ENCODE data around the gene TMEM167B.

DNA sequence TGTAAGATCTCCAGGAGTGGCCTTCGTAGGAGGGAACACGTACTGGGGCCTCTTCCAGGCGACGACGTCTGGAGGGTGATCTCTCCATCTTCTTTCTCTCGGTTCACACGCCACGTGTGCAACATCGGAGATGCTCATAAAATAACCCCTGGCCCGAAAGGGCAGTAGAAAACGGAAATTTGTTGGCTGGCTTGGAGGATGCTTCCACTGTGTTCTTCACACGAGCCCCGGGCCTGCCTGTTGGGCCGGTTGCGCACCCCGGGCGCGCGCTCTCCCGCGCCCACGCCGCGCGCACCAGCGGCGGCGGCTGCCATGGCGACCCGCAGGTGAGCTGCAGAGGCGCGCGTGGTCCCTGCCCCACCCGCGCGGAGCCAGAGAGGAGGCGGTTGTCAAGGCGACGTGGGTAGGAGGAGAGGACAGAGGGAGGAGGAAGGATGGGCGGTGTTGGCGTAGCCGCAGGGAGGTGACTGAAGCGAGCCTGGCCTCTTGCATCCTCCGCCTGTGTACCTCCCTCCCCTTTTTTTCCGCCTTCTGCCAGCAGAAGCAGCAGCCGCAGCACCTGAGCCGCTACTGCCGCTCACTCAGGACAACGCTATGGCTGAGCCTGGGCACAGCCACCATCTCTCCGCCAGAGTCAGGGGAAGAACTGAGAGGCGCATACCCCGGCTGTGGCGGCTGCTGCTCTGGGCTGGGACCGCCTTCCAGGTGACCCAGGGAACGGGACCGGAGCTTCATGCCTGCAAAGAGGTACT is 23.2 kb downstream of the TMEM167B start, which contains the start of gene ELAPOR1:
- TF ChIP-seq POLR2A (IDR thresholded peaks at IDR 0.05; ENCODE audit: extremely low read depth, insufficient read length) (no peak), MAX (IDR thresholded peaks at IDR 0.05; ENCODE audit: low read depth, low read length) (no peak)
- TF ChIP-seq, protein P1, sequence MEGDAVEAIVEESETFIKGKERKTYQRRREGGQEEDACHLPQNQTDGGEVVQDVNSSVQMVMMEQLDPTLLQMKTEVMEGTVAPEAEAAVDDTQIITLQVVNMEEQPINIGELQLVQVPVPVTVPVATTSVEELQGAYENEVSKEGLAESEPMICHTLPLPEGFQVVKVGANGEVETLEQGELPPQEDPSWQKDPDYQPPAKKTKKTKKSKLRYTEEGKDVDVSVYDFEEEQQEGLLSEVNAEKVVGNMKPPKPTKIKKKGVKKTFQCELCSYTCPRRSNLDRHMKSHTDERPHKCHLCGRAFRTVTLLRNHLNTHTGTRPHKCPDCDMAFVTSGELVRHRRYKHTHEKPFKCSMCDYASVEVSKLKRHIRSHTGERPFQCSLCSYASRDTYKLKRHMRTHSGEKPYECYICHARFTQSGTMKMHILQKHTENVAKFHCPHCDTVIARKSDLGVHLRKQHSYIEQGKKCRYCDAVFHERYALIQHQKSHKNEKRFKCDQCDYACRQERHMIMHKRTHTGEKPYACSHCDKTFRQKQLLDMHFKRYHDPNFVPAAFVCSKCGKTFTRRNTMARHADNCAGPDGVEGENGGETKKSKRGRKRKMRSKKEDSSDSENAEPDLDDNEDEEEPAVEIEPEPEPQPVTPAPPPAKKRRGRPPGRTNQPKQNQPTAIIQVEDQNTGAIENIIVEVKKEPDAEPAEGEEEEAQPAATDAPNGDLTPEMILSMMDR (IDR thresholded peaks at IDR 0.05; ENCODE audit: low read depth, low read length): no peak
